Tibial nerve (tissue), 4 donors: Measurements from ENCODE around the gene COX7A2L. TPM values are rescaled to one million over a fixed set of nuclear protein-coding genes. Genes with fewer than 3 reads are reported as not detected.
"Not testable (repeated sequence)": the region's sequence is repeated elsewhere in the genome, so short reads cannot be mapped to it uniquely, and the experiment has no call there.

ENCODE experiments used
- DNase-seq, 2 donors: peaks; one replicate each; pipeline ENCODE4 v3.0.0-alpha.2; 2019; ENCODE audit warnings: low spot score in 2 of 2
- H3K27ac ChIP-seq, 4 donors: fragments of 200-600 bp; sonication (generic) in 3 of 4; one replicate each; pipeline ENCODE4 v1.5.1; 2017 to 2019; ENCODE audit warnings: mild to moderate bottlenecking in 1 of 4
- H3K27me3 ChIP-seq, 2 donors: fragments of 200-600 bp; sonication (generic) in 1 of 2; one replicate each; pipeline versions ENCODE4 v1.5.1 to v1.6.0; 2017 to 2019
- H3K36me3 ChIP-seq, 3 donors: fragments of 200-600 bp; sonication (generic); one replicate each; pipeline ENCODE4 v1.5.1; 2018 to 2019
- H3K4me1 ChIP-seq, 4 donors: fragments of 200-600 bp; sonication (generic) in 3 of 4; one replicate each; pipeline ENCODE4 v1.5.1; 2017 to 2019
- H3K4me3 ChIP-seq, 4 donors: fragments of 200-600 bp; sonication (generic) in 3 of 4; one replicate each; pipeline ENCODE4 v1.5.1; 2017 to 2019; ENCODE audit warnings: mild to moderate bottlenecking in 1 of 4, moderate library complexity in 1 of 4
- H3K9me3 ChIP-seq, 4 donors: fragments of 200-600 bp; sonication (generic) in 3 of 4; one replicate each; pipeline ENCODE4 v1.5.1; 2017 to 2019
- EP300 ChIP-seq, 2 donors: sonication (generic); formaldehyde crosslinking; IDR thresholded peaks; one replicate each; pipeline ENCODE4 v1.6.1; 2017; ENCODE audit warnings: antibody characterized with exemption in 2 of 2, mild to moderate bottlenecking in 1 of 2
- POLR2A ChIP-seq, 2 donors: fragments of 450-650 bp; IDR thresholded peaks; one replicate each; pipeline ENCODE4 v1.6.1; 2017; ENCODE audit warnings: antibody characterized with exemption in 2 of 2, mild to moderate bottlenecking in 2 of 2, moderate library complexity in 2 of 2
- WGBS, 2 donors: methylation state at CpG; one replicate each; pipeline ENCODE4 v1.1.5; 2018; 5-methylcytosine and 5-hydroxymethylcytosine counted together
- total RNA-seq, 4 donors: library from RNA; depleted of rRNA; stranded (reverse); fragments of >200 nt; gene quantifications; one replicate each; pipeline ENCODE4 v1.1.0, GENCODE V29; 2016
- TF ChIP-seq, protein P1 (sequence below), 5 experiments: fragments of 200-600 bp in 3 of 5; fragments of 450-650 bp in 2 of 5; sonication (generic) in 3 of 5; IDR thresholded peaks; one replicate each; pipeline ENCODE4 v1.5.1; 2016 to 2019; ENCODE audit warnings: antibody characterized with exemption in 5 of 5, mild to moderate bottlenecking in 3 of 5, moderate library complexity in 2 of 5

Gene COX7A2L
- total RNA-seq, 4 donors from 2014 or later, result 99.9 to 137 (median 107) TPM

DNA sequence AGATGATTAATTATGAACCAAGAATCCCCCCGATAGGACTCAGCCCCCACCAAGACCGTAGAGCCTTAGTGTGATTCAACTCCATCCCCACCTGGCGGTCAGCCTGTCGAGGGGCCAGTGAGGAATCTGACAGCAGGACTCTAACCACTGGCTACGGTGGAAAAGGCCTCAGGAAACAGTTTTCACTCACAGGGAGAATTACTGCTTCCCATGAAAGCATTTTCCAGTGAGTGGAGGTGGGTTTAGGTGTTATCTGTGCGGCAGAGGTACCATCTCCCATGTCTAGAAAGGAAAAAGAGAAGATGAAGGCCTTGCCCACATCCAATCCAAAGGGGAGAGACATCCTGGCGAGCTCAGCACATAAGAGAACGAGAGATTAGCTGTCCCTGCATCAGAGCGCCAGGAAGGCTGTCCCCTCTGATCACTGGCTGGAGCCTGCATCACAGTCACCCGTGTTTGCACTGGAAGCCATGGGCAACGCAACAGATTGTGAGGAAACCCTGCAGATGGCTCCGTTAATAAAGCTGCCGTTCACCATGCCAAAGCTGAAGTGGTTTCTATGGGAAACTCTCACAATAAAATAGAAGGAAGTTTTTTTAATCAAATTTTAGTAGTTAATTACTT, 22.3 kb downstream of the COX7A2L start:
- Histone ChIP-seq H3K27me3 (no peaks in the 10 kb centered on the region), H3K4me1 (peaks cover 0 to 30% (median 6%) of the 10 kb centered on the region in 4 donors), H3K9me3 (no peaks in the 10 kb centered on the region), H3K4me3 (no peak overlapping the region), H3K27ac (no peak overlapping the region), H3K36me3 (peaks cover 0 to 72% (median 0%) of the 10 kb centered on the region in 3 donors)
- no peak for DNase-seq
- WGBS, 2 donors, result 92 to 94% methylated on average over 13 of the region's 13 CpGs
- TF ChIP-seq, protein P1, sequence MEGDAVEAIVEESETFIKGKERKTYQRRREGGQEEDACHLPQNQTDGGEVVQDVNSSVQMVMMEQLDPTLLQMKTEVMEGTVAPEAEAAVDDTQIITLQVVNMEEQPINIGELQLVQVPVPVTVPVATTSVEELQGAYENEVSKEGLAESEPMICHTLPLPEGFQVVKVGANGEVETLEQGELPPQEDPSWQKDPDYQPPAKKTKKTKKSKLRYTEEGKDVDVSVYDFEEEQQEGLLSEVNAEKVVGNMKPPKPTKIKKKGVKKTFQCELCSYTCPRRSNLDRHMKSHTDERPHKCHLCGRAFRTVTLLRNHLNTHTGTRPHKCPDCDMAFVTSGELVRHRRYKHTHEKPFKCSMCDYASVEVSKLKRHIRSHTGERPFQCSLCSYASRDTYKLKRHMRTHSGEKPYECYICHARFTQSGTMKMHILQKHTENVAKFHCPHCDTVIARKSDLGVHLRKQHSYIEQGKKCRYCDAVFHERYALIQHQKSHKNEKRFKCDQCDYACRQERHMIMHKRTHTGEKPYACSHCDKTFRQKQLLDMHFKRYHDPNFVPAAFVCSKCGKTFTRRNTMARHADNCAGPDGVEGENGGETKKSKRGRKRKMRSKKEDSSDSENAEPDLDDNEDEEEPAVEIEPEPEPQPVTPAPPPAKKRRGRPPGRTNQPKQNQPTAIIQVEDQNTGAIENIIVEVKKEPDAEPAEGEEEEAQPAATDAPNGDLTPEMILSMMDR (IDR thresholded peaks at IDR 0.05), result no peak
- TF ChIP-seq POLR2A (IDR thresholded peaks at IDR 0.05) (no peak), EP300 (IDR thresholded peaks at IDR 0.05) (no peak)

- TF ChIP-seq POLR2A (IDR thresholded peaks at IDR 0.05) (no peak), EP300 (IDR thresholded peaks at IDR 0.05) (no peak)
- TF ChIP-seq, protein P1 (IDR thresholded peaks at IDR 0.05), result no peak
- Histone ChIP-seq H3K9me3 (no peaks in the 10 kb centered on the region), H3K27me3 (no peaks in the 10 kb centered on the region), H3K4me1 (peaks cover 0 to 27% (median 6%) of the 10 kb centered on the region in 4 donors), H3K4me3 (no peak overlapping the region), H3K27ac (no peak overlapping the region), H3K36me3 (peaks cover 0 to 78% (median 0%) of the 10 kb centered on the region in 3 donors)
- WGBS, 2 donors, result 96% methylated on average over 28 of the region's 28 CpGs
- no peak for DNase-seq
Measured at GRCh38 chr2:42337846-42338566, 23.0 kb downstream of the COX7A2L start.

- DNase-seq, result no peak
- WGBS, 2 donors, result 79 to 87% methylated on average over 5 of the region's 5 CpGs
- Histone ChIP-seq H3K4me1 (peaks cover 0 to 21% (median 3%) of the 10 kb centered on the region in 4 donors), H3K27ac (no peak overlapping the region), H3K4me3 (no peak overlapping the region), H3K36me3 (peaks cover 0 to 84% (median 0%) of the 10 kb centered on the region in 3 donors), H3K27me3 (no peaks in the 10 kb centered on the region), H3K9me3 (no peaks in the 10 kb centered on the region)
- no peak for TF ChIP-seq EP300 (IDR thresholded peaks at IDR 0.05)
- TF ChIP-seq, protein P1 (IDR thresholded peaks at IDR 0.05), result no peak
- TF ChIP-seq POLR2A (IDR thresholded peaks at IDR 0.05), result no peak
Measured at GRCh38 chr2:42337356-42337820, 23.6 kb downstream of the COX7A2L start.

DNA sequence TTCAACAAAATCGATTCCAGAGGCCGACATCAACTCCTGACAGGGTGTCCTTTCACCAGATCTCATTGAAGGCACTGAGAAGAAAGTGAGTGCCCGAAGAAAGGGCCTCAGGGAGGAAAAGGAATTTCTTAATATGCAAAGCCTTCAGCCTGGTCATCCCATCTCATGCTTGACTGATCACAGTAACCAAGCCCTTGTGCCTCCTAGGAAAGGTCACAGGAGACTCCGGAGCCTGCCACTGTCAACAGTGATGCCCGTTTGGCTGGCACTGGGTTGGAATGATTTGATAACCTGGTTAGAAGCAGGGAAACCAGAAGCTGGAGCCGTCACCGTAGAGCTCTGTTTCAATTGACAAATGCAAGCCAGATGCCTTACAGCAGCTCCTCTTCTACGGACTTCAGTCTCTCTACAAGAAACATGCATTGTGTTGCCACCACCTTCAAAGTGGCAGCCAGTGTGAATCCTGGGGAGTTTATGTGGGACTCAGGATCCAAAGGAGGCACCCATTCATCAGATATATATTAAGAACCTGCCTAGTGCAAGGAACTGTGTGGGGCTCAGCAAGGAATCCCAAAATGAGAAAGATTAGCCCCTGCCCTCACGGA, 24.6 kb downstream of the COX7A2L start:
- H3K9me3 ChIP-seq, result no peaks in the 10 kb centered on the region
- WGBS, 2 donors, result 96 to 97% methylated on average over 9 of the region's 9 CpGs
- H3K4me3 ChIP-seq, result no peak overlapping the region
- H3K4me1 ChIP-seq, result peaks cover 0 to 11% (median 0%) of the 10 kb centered on the region in 4 donors
- no peak overlapping the region for H3K27ac ChIP-seq
- no peak for TF ChIP-seq POLR2A (IDR thresholded peaks at IDR 0.05)
- H3K36me3 ChIP-seq, result peaks cover 0 to 93% (median 0%) of the 10 kb centered on the region in 3 donors
- no peaks in the 10 kb centered on the region for H3K27me3 ChIP-seq
- no peak for DNase-seq

DNA sequence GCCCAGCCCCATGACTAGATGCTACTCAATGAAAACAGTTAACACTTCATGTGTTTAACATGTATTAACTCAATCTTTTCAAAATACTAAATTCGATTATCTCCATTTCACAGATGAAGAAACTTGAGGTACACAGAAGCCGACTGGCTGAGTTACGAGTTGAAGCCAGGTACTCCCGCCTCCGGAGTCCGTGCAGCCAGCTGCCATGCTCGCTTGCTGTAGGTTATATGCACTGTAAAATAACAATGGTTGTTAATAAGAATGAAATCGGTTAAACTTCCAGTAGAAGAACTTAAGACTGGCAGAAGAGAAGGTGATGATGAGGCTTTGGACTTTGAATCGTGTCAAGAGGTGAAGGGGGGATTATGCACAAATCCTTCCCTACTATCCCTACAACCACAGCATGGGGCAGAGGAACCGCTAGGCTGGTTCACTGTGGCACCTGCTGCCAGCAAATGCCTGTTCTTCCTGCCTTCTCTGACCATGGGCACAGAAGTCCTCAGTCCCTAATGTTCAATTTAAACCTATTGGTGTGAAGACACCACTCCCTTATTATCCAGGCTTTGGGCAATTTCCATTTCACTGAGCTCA, 25.4 kb downstream of the COX7A2L start:
- H3K27me3 ChIP-seq, result no peaks in the 10 kb centered on the region
- 91 to 96% methylated on average over 10 of the region's 10 CpGs for WGBS, 2 donors
- no peaks in the 10 kb centered on the region for H3K9me3 ChIP-seq
- H3K4me1 ChIP-seq, result peaks cover 0 to 3% (median 0%) of the 10 kb centered on the region in 4 donors
- no peak overlapping the region for H3K4me3 ChIP-seq
- no peak for TF ChIP-seq POLR2A (IDR thresholded peaks at IDR 0.05)
- no peak overlapping the region for H3K27ac ChIP-seq
- no peak for DNase-seq
- H3K36me3 ChIP-seq, result peaks cover 0 to 96% (median 0%) of the 10 kb centered on the region in 3 donors

DNA sequence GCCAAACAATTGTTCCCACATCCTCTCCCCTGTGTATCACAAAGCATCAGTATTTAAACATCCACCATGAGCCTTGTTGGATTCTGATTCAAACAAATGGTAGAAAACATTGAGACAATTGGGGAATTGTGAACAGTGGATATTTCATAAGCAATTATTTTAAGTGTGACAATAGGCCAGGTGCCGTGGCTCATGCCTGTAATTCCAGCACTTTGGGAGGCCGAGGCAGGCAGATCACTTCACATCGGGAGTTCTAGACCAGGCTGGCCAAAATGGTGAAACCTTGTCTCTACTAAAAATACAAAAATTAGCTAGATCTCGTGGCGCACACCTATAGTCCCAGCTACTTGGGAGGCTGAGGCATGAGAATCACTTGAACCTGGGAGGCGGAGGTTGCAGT, 26.2 kb downstream of the COX7A2L start:
- H3K4me3 ChIP-seq, H3K9me3 ChIP-seq, H3K27me3 ChIP-seq, DNase-seq, H3K4me1 ChIP-seq, H3K27ac ChIP-seq: not testable (repeated sequence)
- H3K36me3 ChIP-seq, result peaks cover 0 to 91% (median 0%) of the 10 kb centered on the region in 3 donors
- 91 to 97% methylated on average over 6 of the region's 6 CpGs for WGBS, 2 donors
